SH-SY5Y (cell line): ENCODE results near the gene LUC7L3.

Experiments used
- GATA2 ChIP-seq: IDR thresholded peaks from 2 replicates; pipeline ENCODE4 v1.6.1; 2011; ENCODE audit warnings: mild to moderate bottlenecking, low read depth, low read length
- GATA3 ChIP-seq: IDR thresholded peaks from 2 replicates; pipeline ENCODE4 v1.6.1; 2011; ENCODE audit warnings: low read depth, mild to moderate bottlenecking, low read length, moderate library complexity

Gene LUC7L3

DNA sequence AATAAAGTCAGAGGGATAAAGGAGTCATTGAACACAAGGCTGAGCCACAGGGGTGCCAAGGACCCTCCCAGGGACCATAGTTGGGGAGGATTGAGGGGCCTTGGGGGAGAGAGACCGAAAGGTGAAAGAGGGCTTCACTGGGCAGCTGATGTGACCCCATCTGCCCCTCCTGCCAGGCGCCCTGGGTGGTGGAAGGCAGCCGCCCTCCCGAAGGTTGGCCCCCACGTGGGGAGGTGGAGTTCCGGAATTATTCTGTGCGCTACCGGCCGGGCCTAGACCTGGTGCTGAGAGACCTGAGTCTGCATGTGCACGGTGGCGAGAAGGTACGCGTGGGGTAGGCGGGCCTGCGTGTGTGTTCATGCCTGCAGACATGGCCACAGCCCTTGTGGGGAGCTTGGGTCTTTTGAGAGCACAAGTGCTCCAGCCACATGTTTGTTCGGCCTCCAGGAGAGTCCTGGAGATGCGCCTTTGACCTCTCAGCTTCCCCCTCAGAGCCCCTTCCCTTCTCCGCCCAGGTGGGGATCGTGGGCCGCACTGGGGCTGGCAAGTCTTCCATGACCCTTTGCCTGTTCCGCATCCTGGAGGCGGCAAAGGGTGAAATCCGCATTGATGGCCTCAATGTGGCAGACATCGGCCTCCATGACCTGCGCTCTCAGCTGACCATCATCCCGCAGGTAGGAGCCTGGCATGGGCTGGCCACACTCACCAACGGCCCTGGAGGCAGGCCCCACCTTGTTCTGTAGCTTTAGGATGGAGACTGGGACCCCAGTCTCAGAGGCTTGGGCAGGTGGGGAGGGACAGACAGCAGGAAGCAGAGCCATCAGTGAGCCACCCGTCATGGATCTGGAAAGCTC is 35.7 kb upstream of the LUC7L3 start:
- TF ChIP-seq GATA2: no peak
- TF ChIP-seq GATA3: no peak

DNA sequence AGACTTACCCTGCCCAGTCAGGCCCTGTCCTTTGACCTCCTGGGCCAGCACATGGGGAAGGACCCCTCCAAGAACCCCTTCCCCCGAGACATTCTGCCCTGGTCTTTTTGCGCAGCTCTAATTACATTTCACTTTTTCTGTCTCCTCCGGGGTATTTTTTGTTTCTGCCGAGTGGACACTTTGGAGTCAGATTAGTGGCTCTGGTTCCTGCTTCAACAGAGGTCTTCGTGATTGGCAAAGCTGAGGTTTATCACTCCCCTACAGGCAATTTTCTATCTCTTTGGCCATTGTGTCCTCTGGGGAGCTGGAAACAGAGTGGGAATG is 35.2 kb upstream of the LUC7L3 start:
- TF ChIP-seq GATA3 (no peak), GATA2 (no peak)

DNA sequence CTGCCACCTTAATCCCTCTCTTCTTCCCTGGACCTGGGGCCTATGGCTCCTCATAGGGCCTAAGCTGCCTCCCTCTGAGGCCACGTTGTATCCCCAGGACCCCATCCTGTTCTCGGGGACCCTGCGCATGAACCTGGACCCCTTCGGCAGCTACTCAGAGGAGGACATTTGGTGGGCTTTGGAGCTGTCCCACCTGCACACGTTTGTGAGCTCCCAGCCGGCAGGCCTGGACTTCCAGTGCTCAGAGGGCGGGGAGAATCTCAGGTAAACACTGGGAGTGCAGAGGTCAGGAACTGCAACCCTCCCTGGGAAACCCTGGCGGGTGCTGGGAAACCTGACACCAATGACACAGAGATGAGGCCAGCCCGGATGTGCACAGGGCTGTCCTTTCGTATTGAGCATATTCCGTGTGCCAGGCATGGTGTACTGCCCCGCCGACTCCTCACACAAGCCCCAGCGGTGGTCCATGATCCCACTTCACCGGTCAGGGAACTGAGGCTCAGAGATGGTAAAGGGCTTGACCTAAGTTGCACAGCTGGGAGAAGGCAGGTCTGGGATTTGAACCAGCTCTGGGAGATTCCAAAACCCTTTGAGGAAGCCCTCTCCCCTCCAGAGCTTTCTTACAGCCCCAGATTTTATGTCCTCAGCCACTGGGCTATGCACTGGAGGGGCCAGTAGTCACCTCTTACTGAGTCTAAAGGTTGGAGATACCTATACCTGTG is 34.6 kb upstream of the LUC7L3 start:
- TF ChIP-seq GATA2 (no peak), GATA3 (no peak)

DNA sequence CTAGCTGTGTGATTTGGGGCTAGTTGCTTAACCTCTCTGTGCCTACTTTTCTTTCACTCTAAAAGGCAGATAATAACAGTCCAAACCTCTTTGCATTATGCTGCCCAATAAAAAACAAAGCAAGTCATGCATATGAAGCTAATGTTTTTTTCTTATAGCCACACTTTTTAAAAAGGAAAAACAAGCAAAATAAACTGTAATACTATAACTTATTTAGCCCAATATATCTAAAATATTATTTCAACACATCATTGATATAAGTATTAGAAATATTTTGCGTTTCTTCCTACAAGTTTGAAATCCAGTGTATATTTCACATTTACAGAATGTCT is 34.1 kb upstream of the LUC7L3 start:
- no peak for TF ChIP-seq GATA3
- no peak for TF ChIP-seq GATA2

DNA sequence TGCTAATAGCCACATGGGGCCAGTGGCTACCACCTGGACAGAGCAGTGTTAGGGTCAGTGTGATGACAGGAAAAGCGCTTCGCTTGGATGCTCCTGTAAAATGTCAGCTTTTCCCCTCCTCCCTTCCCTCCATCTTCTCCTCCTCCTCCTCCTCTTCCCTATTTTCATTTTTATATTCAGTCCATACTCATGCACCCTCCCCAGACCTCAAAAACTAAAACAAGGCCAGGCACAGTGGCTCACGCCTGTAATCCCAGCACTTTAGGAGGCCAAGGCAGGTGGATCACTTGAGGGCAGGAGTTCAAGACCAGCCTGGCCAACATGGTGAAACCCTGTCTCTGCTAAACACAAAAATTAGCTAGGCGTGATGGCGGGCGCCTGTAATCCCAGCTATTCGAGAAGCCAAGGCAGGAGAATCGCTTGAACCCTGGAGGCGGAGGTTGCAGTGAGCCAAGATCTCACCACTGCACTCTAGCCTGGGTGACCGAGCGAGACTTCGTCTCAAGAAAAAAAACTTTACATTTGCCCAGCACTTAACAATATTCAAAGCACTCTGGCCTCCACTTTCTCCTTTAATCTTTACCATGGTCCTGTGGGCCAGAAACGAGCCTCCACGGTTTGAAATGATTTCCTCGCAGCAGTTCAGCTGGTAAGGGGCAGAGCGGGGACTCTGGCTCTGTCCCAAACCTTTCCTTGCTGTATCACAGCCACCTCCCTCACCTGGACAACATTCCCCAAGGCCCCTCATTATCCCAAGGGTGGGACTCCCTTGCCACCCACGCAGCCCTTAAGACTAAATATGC is 33.5 kb upstream of the LUC7L3 start:
- TF ChIP-seq GATA3 (no peak), GATA2 (no peak)

DNA sequence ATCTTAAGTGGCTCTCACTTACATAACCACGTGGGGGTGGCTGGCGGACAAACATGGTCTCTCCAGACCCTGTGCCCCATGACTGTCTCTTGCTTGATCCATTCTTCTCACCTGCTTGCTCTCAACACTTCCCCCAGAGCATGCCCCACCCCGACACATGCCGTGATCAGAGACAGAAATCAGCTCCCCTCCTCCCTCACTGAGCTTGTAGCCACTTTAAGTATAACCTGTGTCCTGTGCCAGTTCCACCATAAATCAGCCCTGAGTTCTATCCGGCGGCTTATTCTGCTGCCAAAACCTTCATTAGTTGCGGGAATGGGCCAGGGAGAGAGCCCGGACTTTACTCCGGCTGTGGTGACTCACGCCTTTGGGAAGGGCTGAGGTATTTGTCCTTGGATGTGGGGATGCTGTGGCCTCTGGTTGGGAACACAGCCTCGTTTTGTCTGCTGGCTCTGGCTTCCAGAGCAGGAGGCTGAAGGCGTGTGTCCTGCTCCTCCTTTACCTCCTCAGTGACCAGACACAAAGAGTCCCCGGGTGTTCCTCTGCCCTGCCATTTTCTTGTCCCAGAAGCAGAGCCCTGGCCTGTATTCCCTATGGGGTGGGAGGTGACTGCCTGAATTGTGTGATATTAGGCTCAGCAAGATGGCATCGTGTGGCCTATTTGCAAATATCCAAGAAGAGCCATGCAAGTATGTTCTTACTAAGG is 32.8 kb upstream of the LUC7L3 start:
- TF ChIP-seq GATA3 (no peak), GATA2 (no peak)

DNA sequence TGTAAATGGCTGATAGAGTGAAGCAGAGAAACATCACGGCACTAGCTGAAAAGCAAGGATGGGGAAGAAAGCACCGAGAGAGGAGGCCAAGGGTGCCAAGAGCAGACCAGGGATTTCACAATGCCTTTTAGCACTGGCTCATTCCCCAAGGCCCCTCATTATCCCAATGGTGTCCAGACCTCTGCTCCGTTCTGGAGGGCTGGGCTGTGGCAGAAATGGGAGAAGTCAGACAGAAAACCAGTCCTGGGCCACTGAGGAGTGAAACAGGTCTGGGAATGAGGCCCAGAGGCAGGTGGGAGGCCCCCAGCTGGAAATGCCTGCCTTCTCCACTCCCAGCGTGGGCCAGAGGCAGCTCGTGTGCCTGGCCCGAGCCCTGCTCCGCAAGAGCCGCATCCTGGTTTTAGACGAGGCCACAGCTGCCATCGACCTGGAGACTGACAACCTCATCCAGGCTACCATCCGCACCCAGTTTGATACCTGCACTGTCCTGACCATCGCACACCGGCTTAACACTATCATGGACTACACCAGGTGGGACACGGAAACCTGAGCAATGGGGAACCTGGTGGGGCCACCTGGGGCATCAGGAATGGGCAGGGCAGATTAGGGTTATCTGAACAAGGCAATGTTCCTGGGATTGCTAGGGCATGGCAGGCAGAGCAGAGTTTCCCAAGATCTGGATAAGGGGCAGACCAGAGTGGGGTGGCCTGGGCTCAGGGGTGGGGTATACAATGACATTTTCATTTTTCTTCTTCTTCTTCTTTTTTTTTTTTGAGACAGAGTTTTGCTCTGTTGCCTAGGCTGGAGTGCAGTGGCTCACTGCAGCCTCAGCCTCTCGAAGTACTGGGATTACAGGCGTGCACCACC is 32.0 kb upstream of the LUC7L3 start:
- TF ChIP-seq GATA3 (no peak), GATA2 (no peak)

DNA sequence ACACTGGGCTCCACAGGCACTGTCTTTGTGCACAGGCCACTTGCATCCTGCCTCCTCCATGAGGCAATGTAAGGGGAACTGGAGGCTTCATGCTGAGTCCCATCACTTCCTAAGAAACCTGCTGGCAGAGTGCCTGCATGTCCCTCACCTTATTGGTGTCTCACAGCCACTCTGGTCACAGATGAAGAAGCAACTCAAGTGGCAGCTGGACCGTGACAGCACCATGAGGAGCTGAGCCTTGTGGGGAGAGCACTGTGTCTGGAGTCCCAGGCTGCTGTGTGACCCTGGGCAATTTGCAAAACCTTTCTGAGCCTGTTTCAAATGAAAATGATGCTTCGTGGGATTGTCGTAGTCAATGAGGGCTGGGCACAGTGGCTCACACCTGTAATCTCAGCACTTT is 31.2 kb upstream of the LUC7L3 start:
- TF ChIP-seq GATA2 (no peak), GATA3 (no peak)

DNA sequence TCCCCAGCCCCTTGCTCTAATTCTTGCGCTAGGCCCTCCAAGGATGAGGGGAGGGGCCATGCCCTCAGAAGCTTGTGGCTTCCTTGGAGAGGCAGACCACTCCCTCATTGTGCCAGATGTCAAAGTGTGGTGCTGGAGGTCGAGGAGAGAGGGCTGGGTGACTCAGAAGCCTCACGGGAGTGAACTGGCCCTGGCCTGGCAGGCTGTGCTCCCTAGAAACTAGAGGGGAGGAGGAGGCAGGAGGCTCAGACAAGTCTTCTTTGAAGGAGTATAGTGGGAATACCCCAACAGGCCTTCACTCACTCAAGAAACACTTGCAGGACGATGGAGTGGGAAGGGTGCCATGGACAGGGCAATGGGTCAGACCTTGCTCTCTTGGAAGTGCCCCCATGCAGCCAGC is 30.2 kb upstream of the LUC7L3 start:
- no peak for TF ChIP-seq GATA3
- TF ChIP-seq GATA2: no peak

DNA sequence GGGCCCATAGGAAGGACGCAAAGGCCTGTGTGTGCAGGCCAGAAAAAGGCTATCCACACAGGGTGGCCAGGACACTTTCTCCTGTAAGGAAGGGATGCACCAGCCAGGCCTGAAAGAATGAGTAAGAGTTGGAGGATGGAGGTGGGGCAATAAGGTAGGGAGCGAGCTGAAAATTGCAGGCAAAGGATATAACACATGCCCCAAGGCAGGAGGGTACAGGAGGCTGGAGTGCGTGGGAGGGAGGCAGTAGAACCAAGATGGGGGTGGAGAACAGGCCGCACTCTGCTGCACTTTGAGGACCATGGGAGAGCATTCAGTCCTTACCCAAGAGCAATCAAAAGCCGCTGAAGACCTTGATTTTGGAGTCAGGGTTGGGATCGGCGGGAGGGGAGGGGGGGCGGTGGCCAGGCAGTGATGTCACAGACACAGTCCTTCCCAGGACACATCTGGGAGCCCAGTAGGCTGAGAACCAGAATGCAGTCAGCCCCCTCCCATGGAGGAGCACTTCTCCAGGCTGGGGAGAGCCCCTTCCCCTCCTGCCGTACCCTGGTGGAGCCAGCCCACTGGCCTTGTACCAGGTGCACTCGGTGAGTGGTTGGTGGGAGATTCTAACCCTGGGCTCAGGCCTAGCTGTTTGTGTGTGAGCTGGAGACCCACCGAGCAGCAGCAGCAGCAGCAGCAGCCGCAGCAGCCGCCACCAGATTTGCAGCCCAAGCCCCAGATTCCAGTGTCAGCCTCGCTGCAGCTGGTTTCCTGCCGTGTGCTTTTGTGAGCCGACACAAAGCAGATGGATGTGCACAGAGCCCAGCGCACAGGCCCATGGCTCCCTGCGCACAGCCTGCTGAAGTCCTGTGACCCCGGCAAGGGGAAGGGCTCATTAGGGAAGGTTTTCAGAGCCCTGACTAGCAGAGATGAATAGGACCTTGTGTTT is 29.2 kb upstream of the LUC7L3 start:
- TF ChIP-seq GATA2 (no peak), GATA3 (no peak)

DNA sequence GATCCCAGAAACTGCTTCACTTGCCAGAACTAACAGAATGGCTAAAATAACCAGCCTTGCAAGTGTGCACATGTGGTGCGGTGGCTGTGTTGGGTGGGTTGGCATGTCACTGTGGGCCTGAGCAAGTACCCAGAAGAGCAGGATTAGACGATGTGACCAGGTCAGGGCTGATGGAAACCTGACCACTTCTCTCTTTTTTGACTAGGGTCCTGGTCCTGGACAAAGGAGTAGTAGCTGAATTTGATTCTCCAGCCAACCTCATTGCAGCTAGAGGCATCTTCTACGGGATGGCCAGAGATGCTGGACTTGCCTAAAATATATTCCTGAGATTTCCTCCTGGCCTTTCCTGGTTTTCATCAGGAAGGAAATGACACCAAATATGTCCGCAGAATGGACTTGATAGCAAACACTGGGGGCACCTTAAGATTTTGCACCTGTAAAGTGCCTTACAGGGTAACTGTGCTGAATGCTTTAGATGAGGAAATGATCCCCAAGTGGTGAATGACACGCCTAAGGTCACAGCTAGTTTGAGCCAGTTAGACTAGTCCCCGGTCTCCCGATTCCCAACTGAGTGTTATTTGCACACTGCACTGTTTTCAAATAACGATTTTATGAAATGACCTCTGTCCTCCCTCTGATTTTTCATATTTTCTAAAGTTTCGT is 28.4 kb upstream of the LUC7L3 start:
- no peak for TF ChIP-seq GATA2
- no peak for TF ChIP-seq GATA3
